HG02678 (cell line): Measurements from ENCODE around the gene PPM1D.
"Not testable (repeated sequence)": the region's sequence is repeated elsewhere in the genome, so short reads cannot be mapped to it uniquely, and the experiment has no call there.

Experiments
- ATAC-seq: cut with Tn5 transposase; IDR thresholded peaks from one replicate; pipeline ENCODE4 v1.9.1; 2021; ENCODE audit warnings: mild to moderate bottlenecking, moderate library complexity; ENCODE audit not compliant: unreplicated experiment

The PPM1D gene

GRCh38 chr17:60664022-60664421 lies 64.0 kb downstream of the PPM1D start:
- no peak for ATAC-seq

- no peak for ATAC-seq
Measured at GRCh38 chr17:60665602-60666001, 65.6 kb downstream of the PPM1D start.

- ATAC-seq: not testable (repeated sequence)
Measured at GRCh38 chr17:60668741-60669140, 68.7 kb downstream of the PPM1D start.

- no peak for ATAC-seq
Measured at GRCh38 chr17:60671482-60671881, 71.5 kb downstream of the PPM1D start.

GRCh38 chr17:60674637-60675036 lies 74.6 kb downstream of the PPM1D start:
- not testable (repeated sequence) for ATAC-seq

- ATAC-seq: no peak
Measured at GRCh38 chr17:60675997-60676396, 76.0 kb downstream of the PPM1D start.

GRCh38 chr17:60676758-60677307 lies 76.8 kb downstream of the PPM1D start:
- no peak for ATAC-seq

- ATAC-seq: peak; percentile 96
Measured at GRCh38 chr17:60677308-60678117, 77.5 kb downstream of the PPM1D start, which contains the start of gene BCAS3. TSS of gene BCAS3 (plus strand) at chr17:60677851.

- no peak for ATAC-seq
Measured at GRCh38 chr17:60678118-60678444, 78.1 kb downstream of the PPM1D start.

GRCh38 chr17:60679287-60679686 lies 79.3 kb downstream of the PPM1D start:
- ATAC-seq: no peak

- ATAC-seq: no peak
Measured at GRCh38 chr17:60680754-60681153, 80.8 kb downstream of the PPM1D start.

- no peak for ATAC-seq
Measured at GRCh38 chr17:60685437-60685836, 85.4 kb downstream of the PPM1D start.

- no peak for ATAC-seq
Measured at GRCh38 chr17:60695960-60696359, 96.0 kb downstream of the PPM1D start.

- no peak for ATAC-seq
Measured at GRCh38 chr17:60699090-60699489, 99.1 kb downstream of the PPM1D start.

- ATAC-seq: no peak
Measured at GRCh38 chr17:60704170-60704569, 104.2 kb downstream of the PPM1D start.

GRCh38 chr17:60712675-60713074 lies 112.7 kb downstream of the PPM1D start:
- ATAC-seq: no peak

- no peak for ATAC-seq
Measured at GRCh38 chr17:60713608-60714007, 113.6 kb downstream of the PPM1D start.
